CD4-positive, alpha-beta T cell treated with Interleukin-10 for 1 hour (primary cell): ENCODE results near the gene LIFR.
"Not testable (repeated sequence)": the region's sequence is repeated elsewhere in the genome, so short reads cannot be mapped to it uniquely, and the experiment has no call there.

Experiments
- DNase-seq: peaks from one replicate; pipeline ENCODE4 v3.0.0-alpha.2; 2020

Gene LIFR, protein sequence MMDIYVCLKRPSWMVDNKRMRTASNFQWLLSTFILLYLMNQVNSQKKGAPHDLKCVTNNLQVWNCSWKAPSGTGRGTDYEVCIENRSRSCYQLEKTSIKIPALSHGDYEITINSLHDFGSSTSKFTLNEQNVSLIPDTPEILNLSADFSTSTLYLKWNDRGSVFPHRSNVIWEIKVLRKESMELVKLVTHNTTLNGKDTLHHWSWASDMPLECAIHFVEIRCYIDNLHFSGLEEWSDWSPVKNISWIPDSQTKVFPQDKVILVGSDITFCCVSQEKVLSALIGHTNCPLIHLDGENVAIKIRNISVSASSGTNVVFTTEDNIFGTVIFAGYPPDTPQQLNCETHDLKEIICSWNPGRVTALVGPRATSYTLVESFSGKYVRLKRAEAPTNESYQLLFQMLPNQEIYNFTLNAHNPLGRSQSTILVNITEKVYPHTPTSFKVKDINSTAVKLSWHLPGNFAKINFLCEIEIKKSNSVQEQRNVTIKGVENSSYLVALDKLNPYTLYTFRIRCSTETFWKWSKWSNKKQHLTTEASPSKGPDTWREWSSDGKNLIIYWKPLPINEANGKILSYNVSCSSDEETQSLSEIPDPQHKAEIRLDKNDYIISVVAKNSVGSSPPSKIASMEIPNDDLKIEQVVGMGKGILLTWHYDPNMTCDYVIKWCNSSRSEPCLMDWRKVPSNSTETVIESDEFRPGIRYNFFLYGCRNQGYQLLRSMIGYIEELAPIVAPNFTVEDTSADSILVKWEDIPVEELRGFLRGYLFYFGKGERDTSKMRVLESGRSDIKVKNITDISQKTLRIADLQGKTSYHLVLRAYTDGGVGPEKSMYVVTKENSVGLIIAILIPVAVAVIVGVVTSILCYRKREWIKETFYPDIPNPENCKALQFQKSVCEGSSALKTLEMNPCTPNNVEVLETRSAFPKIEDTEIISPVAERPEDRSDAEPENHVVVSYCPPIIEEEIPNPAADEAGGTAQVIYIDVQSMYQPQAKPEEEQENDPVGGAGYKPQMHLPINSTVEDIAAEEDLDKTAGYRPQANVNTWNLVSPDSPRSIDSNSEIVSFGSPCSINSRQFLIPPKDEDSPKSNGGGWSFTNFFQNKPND

DNA sequence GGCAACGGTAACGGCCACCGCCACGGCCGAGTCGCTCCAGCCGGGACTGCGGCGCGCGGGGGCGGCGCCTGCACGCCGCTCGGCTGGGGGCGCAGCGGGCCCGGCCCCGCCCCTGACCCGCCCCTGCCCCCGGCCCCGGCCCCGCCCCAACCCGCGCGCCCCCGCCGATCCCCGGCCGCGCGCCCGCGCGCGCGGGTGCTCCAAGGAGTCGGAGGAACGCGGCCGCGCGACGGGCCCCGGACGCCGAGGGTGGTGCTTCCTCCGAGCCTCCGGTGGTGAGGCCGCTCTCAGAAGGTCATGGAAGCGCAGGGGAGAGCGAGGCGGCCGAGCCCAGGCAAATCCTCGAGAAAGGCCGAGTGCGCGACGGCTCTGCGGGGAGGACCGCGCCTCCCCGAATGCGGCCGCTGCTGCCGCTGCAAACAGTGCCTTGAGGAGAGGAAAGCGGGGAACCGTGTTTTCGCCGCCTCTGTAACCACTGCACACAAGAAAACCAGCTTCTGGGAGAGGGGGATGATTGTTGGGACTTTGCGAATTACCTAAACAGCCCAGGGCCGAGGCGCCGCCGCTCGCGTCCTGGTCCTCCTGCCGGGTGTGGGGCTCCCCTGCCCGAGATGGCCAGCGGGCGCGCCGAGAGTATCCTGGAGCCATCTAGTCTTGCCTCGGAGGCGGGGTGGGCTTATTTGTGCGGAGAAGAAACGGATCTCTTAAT, at the start of gene LIFR:
TSS of gene LIFR (minus strand) at position 48 of the 709 bp plus-strand sequence. CDS start 25,999 bp downstream, outside the sequence.
- peak; percentile 41 for DNase-seq

DNA sequence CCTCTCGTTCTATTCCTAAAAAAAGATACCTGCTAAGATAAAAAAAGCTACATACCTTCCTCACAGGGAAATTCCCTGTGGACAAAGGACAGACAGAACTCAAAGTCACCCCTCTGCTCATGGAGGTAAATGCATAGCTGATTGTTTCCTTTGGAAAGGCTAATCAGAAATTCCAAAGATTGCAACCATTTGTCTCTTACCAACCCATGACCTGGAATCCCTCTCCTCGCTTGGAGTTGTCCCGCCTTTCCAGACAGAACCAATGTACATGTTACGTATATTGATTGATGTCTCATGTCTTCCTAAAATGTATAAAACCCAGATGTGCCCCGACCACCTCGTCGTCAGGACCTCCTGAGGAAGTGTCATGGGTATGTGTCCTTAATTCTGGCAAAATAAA, 49.2 kb upstream of the LIFR start:
- DNase-seq, result no peak

DNA sequence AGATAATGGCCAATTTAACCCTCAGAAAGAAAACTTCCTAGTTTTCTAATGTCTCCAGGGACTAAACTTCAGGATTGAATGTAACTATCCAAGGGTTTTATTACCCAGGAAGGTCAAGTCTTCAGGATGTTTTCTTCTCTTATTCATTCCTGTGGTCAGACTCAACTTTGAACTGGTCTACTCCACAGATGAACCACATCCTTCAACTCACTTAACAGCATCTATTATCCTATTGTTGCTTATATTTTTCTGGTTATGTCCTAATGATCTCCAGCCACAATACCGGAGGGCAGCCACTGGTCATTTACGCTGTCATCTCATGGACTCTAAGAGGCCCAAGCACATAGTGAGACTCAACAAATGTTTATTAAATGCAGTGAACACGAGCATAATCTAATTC, 47.2 kb upstream of the LIFR start:
- DNase-seq, result no peak

DNA sequence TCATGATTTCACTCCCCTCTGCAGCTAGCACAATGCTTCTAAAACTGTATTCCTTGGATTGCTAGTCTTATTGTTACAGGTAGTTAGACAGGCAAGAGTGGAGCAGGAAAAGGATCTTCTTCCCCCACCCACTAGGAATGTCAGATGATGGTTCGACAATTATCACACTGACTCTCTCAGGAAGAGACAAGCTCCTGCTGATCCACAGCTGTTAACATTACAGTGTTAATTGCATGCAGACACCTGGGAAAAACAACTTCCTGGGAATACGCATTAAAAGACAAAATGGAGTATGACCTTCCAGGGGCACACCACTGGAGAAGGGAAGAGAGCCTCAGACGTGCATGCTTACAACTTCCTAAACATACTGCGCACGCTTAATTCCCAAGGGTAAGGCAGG, 46.2 kb upstream of the LIFR start:
- no peak for DNase-seq

DNA sequence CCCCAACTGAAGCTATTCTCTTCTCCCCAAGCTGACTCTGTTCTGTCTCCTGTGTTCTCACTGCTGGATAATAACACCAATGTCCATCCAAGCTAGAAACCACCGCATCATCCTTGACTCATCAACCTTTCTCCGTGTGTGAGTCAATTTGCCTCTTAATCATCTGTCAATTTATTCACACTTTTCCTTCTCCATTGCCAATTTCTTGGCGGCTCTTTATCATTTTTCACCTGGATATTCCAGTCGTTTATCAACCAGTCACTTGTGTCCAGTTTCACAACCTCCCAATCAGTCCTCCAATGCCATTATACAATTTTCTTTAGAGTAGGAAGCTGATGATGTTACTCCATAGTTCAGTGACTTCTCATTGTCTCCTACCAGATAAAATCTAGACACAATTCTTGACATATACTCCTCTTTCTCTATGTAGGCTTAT, 45.4 kb upstream of the LIFR start:
- no peak for DNase-seq

DNA sequence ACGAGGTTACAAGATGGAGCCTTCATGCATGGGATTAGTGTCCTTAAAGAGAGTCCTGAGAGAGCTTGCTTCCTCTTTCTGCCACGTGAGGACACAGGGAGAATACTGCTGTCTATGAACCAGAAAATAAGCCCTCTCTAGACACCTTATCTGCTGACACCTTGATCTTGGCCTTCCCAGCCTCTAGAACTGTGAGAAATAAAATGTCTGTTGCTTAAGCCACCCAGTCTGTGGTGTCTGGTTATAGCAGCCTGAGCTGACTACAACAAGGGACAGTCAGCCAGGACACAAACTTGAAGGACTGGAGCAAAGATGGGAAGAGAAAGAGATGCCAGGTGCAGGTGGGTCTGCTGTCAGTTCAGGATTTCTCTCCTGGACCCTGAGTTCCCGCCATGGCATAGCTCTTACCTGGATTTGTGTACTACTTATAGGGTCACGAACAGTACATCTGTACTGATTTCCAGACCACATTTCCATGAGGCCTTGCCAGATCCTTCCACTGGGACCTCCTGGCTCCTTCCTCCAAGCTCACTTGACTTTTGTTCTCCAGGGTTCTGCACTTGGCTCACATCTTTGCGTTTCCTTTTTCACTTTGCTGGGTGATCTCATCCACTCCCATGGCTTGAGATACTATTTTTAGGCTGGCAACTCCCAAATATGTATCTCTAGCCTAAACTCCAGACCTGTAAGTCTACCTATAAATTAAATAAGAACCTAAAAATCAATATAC, 44.9 kb upstream of the LIFR start:
- DNase-seq, result no peak

DNA sequence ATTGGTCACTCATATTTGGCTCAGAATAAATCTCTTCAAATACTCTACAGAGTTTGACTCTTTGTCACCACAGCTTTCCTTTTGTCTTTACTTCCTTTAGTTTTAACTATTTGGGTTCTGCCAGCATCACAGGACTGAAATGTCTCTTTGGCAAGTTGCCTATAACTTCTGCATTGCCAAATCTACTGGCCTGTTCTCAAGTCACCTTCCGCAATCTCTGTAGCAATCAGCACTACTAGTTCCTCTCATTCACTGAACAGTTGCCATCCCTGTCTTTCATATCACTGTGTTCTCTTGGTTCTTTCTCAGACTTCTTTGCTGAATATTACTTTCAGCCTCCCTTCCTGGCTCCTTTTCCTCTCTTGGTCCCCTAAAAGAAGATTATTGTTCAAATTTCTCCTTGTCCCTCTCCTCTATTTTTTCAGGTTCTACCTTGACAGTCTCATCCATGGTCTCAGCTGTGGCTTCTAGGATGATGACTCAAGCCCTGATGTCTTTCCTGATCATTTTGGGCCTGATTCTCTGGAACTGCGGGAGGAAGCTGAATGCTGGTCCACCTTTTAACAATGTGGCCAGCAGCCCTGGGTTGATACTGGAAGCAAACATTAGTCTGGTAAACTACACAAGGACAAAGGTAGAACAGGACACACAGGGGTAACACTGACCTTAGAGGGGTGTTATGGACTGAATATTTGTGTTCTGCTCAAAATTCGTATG, 44.0 kb upstream of the LIFR start:
- DNase-seq, result no peak

DNA sequence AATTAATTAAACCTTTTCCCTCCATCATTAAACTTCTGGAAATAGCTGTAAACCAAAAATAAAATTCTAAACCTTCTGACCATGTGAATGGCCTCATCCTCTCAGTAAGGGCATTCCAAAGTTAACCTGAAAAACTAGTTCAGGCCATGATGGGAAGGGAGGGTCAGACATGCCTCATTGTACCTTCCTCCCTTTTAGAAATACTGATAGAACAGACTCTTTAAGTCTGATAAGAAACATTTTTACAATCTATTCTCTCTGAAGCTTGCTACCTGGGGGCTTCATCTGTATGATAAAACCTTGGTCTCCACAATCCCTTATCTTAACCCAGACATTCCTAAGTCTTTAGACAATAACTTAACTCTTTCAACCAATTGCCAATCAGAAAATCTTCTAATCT, 43.3 kb upstream of the LIFR start:
- not testable (repeated sequence) for DNase-seq

DNA sequence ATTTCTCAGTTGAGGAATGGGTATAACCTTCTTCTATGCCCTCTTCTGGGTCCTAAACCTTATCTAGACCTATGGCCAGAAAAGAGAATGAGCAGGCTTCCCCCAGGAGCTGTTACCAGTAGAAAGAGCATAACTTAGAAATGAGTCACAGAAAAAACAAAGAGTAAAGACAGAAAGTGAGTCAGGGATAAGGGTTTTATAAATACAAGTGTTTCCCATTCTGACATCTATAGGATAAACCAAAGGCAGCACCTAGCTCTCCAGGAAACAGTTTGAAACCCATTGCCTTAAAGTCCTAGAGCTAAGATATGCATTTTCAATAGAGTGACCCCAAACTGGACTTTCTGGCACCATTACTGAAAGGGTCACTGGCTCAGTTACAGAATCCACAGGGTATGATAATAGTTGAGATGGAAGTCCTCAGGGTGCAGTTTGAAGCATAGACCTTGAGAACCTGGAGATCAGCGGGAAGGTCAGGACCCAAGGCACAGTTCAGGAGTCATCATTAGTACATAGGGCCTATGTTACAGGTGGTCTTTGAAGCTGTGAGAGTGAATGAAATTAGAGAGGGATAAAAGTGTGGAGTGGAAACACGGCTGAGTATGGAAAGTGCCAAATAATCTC, 42.7 kb upstream of the LIFR start:
- no peak for DNase-seq

DNA sequence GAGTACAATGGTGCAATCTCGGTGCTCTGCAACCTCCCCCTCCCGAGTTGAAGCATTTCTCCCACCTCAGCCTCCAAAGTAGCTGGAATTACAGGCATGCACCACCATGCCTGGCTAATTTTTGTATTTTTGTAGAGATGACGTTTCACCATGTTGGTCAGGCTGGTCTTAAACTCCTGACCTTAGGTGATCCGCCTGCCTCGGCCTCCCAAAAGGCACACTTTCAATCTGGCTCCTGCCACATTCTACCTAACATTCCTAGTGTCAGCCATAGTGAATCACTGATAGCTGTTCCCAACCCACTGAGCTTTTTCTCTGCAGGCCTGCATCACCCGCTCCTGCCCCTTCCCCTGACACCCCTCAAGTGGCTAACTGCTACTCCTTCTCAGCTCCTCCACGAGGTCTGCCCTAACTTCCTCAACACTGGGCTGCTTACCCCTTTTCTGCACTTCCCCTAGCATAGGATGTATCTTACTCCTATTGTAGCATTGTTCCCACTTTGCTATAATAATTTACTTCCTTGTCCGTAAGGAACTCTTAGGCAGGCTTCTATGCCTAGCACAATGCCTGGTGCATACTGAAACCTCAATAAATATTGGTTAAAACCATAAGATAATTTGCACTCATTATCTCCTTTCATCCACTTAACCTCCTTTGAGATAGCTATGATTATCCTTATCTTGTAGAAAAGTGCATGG, 42.0 kb upstream of the LIFR start:
- DNase-seq, result no peak

DNA sequence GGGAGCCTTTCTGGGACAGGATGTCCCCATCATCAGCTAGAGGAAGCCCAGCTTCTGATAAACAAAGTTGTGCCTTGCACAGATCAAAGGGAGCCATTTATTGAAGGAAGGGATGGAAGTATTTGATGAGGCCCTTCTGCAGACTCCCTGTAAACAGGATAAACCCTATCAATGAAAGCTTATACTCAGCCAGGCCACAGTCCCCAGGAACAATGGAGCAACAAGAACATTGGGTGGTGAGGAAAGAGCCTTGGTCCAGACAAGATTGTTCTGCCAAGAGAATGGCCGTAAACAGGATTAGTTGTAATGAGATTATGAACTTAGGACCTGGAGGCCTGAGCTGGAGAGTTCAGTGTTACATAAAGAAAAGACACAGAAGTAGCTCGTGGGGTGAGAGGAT, 40.5 kb upstream of the LIFR start:
- no peak for DNase-seq

DNA sequence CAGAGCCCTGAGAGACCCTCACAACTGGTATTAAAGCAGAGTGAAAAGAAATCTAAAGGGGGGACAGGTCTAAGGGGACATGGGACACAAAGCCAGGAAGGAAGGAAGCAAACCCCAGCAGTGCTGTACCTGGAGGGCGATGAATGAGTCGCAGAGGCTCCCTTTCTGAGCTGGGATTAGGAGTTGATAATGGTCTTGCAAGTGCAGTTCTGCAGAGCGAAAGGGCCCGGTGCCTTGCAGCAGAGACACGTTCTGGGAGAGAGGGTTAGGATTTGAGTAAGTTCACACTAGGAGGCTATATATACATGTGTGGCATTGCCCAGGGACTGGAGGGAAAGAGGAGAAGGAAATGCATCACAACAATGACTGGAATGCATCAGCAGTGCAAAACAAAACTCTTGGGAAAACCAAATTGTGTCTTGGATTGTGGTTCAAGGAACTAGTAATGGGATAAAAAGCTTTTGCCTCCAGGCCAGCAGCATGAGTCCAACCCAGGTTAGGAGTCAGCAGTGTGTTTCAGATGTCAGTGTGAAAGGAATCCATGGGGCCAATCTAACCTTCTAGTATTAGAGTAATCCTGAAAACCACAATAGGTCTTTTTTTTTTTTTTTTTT, 38.8 kb upstream of the LIFR start:
- DNase-seq, result no peak

DNA sequence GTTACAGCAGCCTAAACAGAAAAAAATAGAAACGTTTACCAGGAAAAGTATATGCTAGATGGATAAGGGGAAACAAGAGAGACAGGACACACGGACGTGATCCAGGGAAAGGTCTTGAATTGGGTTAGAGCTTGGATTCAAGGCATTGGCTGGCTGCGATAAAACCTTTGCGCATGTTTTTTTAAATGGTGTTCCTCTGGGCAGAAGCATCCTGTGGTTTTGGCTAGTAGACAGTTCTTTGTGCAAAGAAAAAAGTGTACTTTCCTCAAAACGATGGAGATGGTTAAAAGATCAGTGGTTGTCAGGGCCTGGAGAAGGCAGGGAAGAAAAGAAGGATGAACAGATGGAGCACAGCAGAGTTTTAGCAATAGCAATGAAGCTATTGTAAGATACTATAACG, 37.5 kb upstream of the LIFR start:
- no peak for DNase-seq

DNA sequence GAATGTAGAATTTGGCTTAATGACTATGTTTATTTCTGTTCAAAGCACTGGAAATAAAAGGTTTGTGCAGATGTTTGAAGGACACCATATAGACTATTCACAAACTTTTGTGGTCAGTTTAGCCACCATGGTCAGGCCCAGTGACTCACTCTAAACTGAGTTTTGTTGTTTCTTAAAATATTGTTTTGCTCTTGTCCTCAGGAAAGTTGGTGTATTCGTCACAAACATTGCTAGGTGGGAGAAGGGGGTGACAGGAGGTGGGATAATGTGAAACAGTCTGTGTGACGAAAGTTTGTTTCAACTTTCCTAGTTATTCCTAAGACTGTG, 35.0 kb upstream of the LIFR start:
- DNase-seq, result no peak

DNA sequence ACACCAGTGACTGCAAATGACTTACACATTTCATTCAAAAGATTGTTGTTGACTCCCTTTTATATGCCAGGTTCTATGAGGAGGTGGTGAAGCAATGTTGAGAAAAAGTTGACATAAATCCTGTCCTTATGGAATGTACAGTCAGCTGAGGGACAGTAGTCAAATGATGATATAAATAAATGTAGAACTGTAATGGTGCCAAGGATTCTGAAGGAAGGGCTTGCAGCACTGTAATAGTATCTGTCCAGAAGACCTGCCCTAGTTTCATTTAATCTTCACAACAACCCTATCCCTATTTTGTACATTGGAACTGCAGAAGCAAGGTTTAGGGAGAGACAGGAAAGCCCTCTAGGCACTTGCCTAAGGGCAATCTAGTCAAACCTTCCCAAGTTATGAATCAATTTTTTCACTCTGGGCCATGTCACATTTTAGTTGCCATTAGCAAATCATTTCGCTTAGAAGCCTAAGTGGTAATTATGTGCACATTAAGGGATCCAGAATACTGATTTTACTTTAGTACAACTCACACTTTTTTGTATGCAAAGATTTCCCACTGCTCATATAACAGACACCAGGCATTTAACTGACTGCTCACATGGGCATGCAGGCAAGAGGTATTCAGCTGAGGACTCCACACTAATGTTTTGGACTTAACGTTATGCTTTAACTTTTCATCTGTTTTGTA, 34.5 kb upstream of the LIFR start:
- DNase-seq, result no peak

DNA sequence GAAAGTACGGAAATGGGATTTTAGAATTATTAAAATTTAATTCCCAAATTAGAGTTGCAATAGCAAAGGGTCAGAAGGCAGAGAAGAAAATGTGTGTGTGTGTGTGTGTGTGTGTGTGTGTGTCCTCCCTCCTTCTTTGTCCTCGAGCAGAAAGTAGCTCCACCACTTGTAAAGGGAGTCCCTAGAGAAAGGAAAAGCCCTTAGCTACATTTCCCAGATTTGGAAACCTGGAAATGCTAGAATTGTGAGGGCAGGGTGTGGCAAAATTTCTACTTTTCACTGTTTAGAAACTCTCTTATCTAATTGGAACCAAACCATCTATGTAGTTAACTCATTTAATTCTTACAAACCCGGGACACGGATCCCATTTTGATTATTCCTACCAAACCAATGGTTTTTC, 33.2 kb upstream of the LIFR start:
- no peak for DNase-seq

DNA sequence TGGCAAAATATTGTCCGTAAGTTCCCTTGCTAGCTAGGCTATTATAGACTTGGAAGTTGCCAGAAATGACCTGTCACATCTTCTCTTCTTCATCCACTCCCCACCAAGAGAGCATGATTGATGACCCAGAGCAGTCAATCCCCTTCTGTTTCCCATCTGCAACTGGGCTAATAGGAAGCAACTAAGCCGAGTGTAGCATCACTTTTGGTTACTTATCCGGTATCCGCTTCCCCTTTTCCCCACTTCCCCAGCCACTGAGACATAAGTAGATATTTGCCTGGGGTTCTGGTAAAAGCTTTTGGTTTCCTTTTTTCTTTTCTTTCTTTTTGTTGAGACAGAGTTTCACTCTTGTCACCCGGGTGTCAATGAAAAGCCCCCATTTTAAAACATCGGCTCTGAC, 29.4 kb upstream of the LIFR start:
- DNase-seq, result no peak

DNA sequence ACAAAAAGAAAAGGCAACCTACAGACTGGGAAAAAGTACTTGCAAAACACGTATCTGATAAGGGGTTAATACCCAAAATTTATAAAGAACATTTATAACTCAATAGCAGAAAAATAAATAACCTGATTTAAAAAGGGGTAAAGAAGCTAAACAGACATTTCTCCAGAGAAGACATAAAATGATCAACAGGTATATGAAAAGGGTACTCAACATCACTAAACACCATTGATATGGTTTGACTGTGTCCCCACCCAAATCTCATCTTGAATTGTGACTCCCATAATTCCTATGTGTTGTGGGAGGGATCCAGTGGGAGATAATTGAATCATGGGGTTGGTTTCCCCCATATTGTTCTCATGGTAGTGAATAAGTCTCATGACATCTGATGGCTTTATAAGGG, 27.1 kb upstream of the LIFR start:
- no peak for DNase-seq

DNA sequence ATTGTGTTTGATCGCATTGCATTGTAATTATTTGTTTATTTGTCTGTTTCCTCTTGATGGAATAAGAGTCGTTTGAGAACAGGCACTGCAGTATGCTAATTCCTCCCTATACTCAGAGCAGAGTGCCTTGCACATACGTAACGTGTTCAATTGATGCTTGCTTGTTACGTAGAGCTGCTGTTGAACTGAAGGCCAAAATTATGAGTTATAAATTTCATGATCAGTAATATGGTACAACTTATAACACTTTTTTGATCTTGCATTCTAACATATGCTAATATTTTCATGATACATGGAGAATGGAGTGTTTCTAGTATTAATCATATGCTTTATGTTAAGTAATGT, 26.5 kb upstream of the LIFR start:
- no peak for DNase-seq
